H1 (cell line): Measurements from ENCODE around the gene SLC1A1. TPM values are rescaled to one million over a fixed set of nuclear protein-coding genes. Genes with fewer than 3 reads are reported as not detected.

Experiments used
- CTCF ChIA-PET: fragments of 300-600 bp; sonication (Branson Sonifier 250); formaldehyde crosslinking; loops from one replicate; lab custom pipeline; 2021; ENCODE audit not compliant: partially characterized antibody; lab: Charles Lee
- POLR2A ChIA-PET: fragments of 300-600 bp; sonication (Branson Sonifier 250); formaldehyde crosslinking; loops from one replicate; lab custom pipeline; 2021; ENCODE audit warnings: inconsistent platforms; ENCODE audit not compliant: partially characterized antibody; lab: Charles Lee
- DNase-seq, 2 experiments: peaks; one replicate each; pipeline versions ENCODE4 v3.0.0 to v3.0.0-alpha.2; 2010 to 2022; ENCODE audit warnings: low spot score in 2 of 2, low read depth in 1 of 2, mixed read lengths in 1 of 2
- FAIRE-seq: peaks from 2 replicates; lab custom pipeline; 2011; peaks lifted over from hg19 to GRCh38; lab: Jason Lieb, UNC
- H2AFZ ChIP-seq: 2 replicates; pipeline ENCODE4 v1.8.1; 2012; ENCODE audit warnings: low read length, inconsistent platforms
- H2AK5ac ChIP-seq: 2 replicates; pipeline ENCODE4 v1.6.1; 2013; ENCODE audit warnings: low read depth, low read length
- H2BK120ac ChIP-seq: replicated peaks from 2 replicates; pipeline ENCODE3; 2013; ENCODE audit warnings: low read depth, low read length, inconsistent platforms
- H2BK12ac ChIP-seq: 2 replicates; pipeline ENCODE4 v1.6.1; 2013; ENCODE audit warnings: low read depth, low read length
- H2BK15ac ChIP-seq: 2 replicates; pipeline ENCODE4 v1.6.1; 2013; ENCODE audit warnings: low read length
- H2BK20ac ChIP-seq: 2 replicates; pipeline ENCODE4 v1.6.1; 2013; ENCODE audit warnings: low read length
- H2BK5ac ChIP-seq: 2 replicates; pipeline ENCODE4 v1.6.1; 2013; ENCODE audit warnings: low read depth, low read length
- H3K14ac ChIP-seq: 2 replicates; pipeline ENCODE4 v1.6.1; 2013; ENCODE audit warnings: inconsistent platforms; ENCODE audit not compliant: insufficient read length
- H3K18ac ChIP-seq: 2 replicates; pipeline ENCODE4 v1.6.1; 2013; ENCODE audit warnings: low read length; ENCODE audit errors: extremely low read depth
- H3K23ac ChIP-seq: 2 replicates; pipeline ENCODE4 v1.6.1; 2013; ENCODE audit warnings: inconsistent platforms; ENCODE audit not compliant: insufficient read length
- H3K23me2 ChIP-seq: 2 replicates; pipeline ENCODE4 v1.6.1; 2013; ENCODE audit warnings: low read depth, low read length
- H3K27ac ChIP-seq: 2 replicates; pipeline ENCODE4 v1.6.1; 2011; ENCODE audit warnings: low read depth, low read length, inconsistent platforms
- H3K27me3 ChIP-seq, 4 experiments: replicated peaks in 1 of 4; 1 replicate in 1 of 4; 2 replicates in 3 of 4; pipeline versions ENCODE4 v1.6.1 to v1.8.1; 2011 to 2013; ENCODE audit warnings: low read length in 3 of 4, mild to moderate bottlenecking in 3 of 4, inconsistent platforms in 2 of 4, mixed read lengths in 2 of 4, moderate library complexity in 1 of 4; ENCODE audit not compliant: control insufficient read depth in 3 of 4, insufficient read depth in 3 of 4; ENCODE audit errors: extremely low read depth in 1 of 4
- H3K36me3 ChIP-seq, 4 experiments: 2 replicates each; pipeline versions ENCODE4 v1.6.1 to v1.8.1; 2011 to 2013; ENCODE audit warnings: mild to moderate bottlenecking in 4 of 4, low read length in 3 of 4, moderate library complexity in 2 of 4, control low read depth in 1 of 4, inconsistent platforms in 1 of 4; ENCODE audit not compliant: insufficient read depth in 4 of 4, control insufficient read depth in 2 of 4
- H3K4ac ChIP-seq: replicated peaks from 2 replicates; pipeline ENCODE3; 2013; ENCODE audit warnings: low read length, low read depth, mixed read lengths, inconsistent platforms; ENCODE audit not compliant: insufficient read length
- H3K4me1 ChIP-seq, 4 experiments: replicated peaks in 1 of 4; 1 replicate in 1 of 4; 2 replicates in 3 of 4; pipeline versions ENCODE4 v1.6.1 to v1.8.1; 2011 to 2013; ENCODE audit warnings: low read length in 3 of 4, inconsistent platforms in 2 of 4, mixed read lengths in 1 of 4; ENCODE audit not compliant: insufficient read depth in 4 of 4, control insufficient read depth in 3 of 4
- H3K4me2 ChIP-seq, 2 experiments: 2 replicates each; pipeline versions ENCODE4 v1.6.1 to v1.8.1; 2011 to 2013; ENCODE audit warnings: low read depth in 2 of 2, low read length in 2 of 2, control low read depth in 1 of 2, inconsistent platforms in 1 of 2, mild to moderate bottlenecking in 1 of 2; ENCODE audit not compliant: insufficient read depth in 1 of 2
- H3K4me3 ChIP-seq, 4 experiments: fragments of 200-600, 300-600 bp in 1 of 4; sonication (generic), shearing (Covaris generic), sonication (Bioruptor Twin) in 1 of 4; 2 replicates each; pipeline versions ENCODE4 v1.5.1 to v1.8.1; 2011 to 2016; ENCODE audit warnings: low read length in 4 of 4, low read depth in 3 of 4, control low read depth in 2 of 4, inconsistent platforms in 2 of 4, mild to moderate bottlenecking in 2 of 4, mixed read lengths in 1 of 4, moderate library complexity in 1 of 4; ENCODE audit not compliant: insufficient read depth in 2 of 4; ENCODE audit errors: extremely low read depth in 1 of 4
- H3K56ac ChIP-seq: replicated peaks from 2 replicates; pipeline ENCODE3; 2013; ENCODE audit warnings: low read depth, mild to moderate bottlenecking, mixed read lengths, low read length, inconsistent platforms; ENCODE audit not compliant: insufficient read length
- H3K79me1 ChIP-seq: 2 replicates; pipeline ENCODE4 v1.6.1; 2013; ENCODE audit warnings: low read depth, low read length, control low read depth
- H3K79me2 ChIP-seq, 2 experiments: 2 replicates each; pipeline versions ENCODE4 v1.6.1 to v1.8.1; 2012 to 2013; ENCODE audit warnings: low read length in 2 of 2, mild to moderate bottlenecking in 2 of 2, inconsistent platforms in 1 of 2; ENCODE audit not compliant: insufficient read depth in 2 of 2, control insufficient read depth in 1 of 2
- H3K9ac ChIP-seq, 4 experiments: replicated peaks in 1 of 4; 1 replicate in 1 of 4; 2 replicates in 3 of 4; pipeline versions ENCODE4 v1.6.1 to v1.8.1; 2011 to 2013; ENCODE audit warnings: low read depth in 3 of 4, low read length in 3 of 4, control low read depth in 2 of 4, mild to moderate bottlenecking in 2 of 4, moderate library complexity in 2 of 4, inconsistent platforms in 1 of 4; ENCODE audit errors: extremely low read depth in 1 of 4
- H3K9me3 ChIP-seq, 2 experiments: 2 replicates each; pipeline versions ENCODE4 v1.6.1 to v1.8.1; 2012 to 2013; ENCODE audit warnings: mild to moderate bottlenecking in 2 of 2, moderate library complexity in 2 of 2, control low read depth in 1 of 2, inconsistent platforms in 1 of 2, low read depth in 1 of 2, low read length in 1 of 2, mixed read lengths in 1 of 2; ENCODE audit not compliant: insufficient read depth in 2 of 2
- H4K20me1 ChIP-seq, 2 experiments: replicated peaks in 1 of 2; 2 replicates each; pipeline versions ENCODE3 to v1.8.1; 2011 to 2013; ENCODE audit warnings: inconsistent platforms in 2 of 2, low read length in 2 of 2, mild to moderate bottlenecking in 1 of 2; ENCODE audit not compliant: insufficient read depth in 2 of 2, control insufficient read depth in 1 of 2
- H4K5ac ChIP-seq: 2 replicates; pipeline ENCODE4 v1.6.1; 2013; ENCODE audit warnings: low read length, low read depth, mixed read lengths, inconsistent platforms; ENCODE audit not compliant: insufficient read length
- H4K8ac ChIP-seq: 2 replicates; pipeline ENCODE4 v1.8.0; 2013; ENCODE audit warnings: mild to moderate bottlenecking, moderate library complexity, low read length, inconsistent platforms; ENCODE audit not compliant: insufficient read depth; ENCODE audit errors: extremely low read depth
- H4K91ac ChIP-seq: replicated peaks from 2 replicates; pipeline ENCODE3; 2013; ENCODE audit warnings: low read length, mixed read lengths, inconsistent platforms; ENCODE audit not compliant: insufficient read length
- BACH1 ChIP-seq: IDR thresholded peaks from 2 replicates; pipeline ENCODE4 v1.6.1; 2012; ENCODE audit warnings: low read length, improper control_type of control experiment
- BCL11A ChIP-seq, 2 experiments: IDR thresholded peaks; one replicate each; pipeline ENCODE4 v1.6.1; 2011; ENCODE audit warnings: low read depth in 2 of 2, low read length in 2 of 2, mild to moderate bottlenecking in 2 of 2
- CBX5 ChIP-seq: fragments of 300-800, 300-1000 bp; sonication (generic); IDR thresholded peaks from 2 replicates; pipeline ENCODE4 v1.7.1; 2016; ENCODE audit warnings: antibody characterized with exemption, low read length, low read depth
- CEBPB ChIP-seq: IDR thresholded peaks from 2 replicates; pipeline ENCODE4 v1.6.1; 2012; ENCODE audit warnings: low read depth, low read length
- CTBP2 ChIP-seq: IDR thresholded peaks from 2 replicates; pipeline ENCODE4 v1.7.0; 2011; ENCODE audit warnings: borderline replicate concordance, mild to moderate bottlenecking, moderate library complexity, mixed read lengths, low read length; ENCODE audit not compliant: insufficient read depth, insufficient read length
- NANOG ChIP-seq: IDR thresholded peaks from 2 replicates; pipeline ENCODE4 v1.6.1; 2011; ENCODE audit warnings: low read length, low read depth, mild to moderate bottlenecking, inconsistent platforms; ENCODE audit not compliant: insufficient read depth, poor library complexity, severe bottlenecking
- RBBP5 ChIP-seq: IDR thresholded peaks from 2 replicates; pipeline ENCODE4 v1.7.1; 2012; ENCODE audit warnings: low read depth, mild to moderate bottlenecking, inconsistent platforms, low read length, moderate library complexity, borderline replicate concordance
- RXRA ChIP-seq: IDR thresholded peaks from 2 replicates; pipeline ENCODE4 v1.6.1; 2011; ENCODE audit warnings: low read depth, mild to moderate bottlenecking, low read length, moderate library complexity; ENCODE audit not compliant: insufficient read depth
- SP1 ChIP-seq: IDR thresholded peaks from 2 replicates; pipeline ENCODE4 v1.6.1; 2011; ENCODE audit warnings: low read depth, low read length
- SP2 ChIP-seq: IDR thresholded peaks from 2 replicates; pipeline ENCODE4 v1.6.1; 2012; ENCODE audit warnings: mild to moderate bottlenecking, low read length, inconsistent platforms
- TCF12 ChIP-seq: IDR thresholded peaks from 2 replicates; pipeline ENCODE4 v1.6.1; 2011; ENCODE audit warnings: low read depth, mild to moderate bottlenecking, low read length
- USF2 ChIP-seq: IDR thresholded peaks from 2 replicates; pipeline ENCODE4 v1.6.1; 2011; ENCODE audit warnings: low read length, improper control_type of control experiment
- WGBS, 2 experiments: shearing (Covaris generic) in 1 of 2; methylation state at CpG; one replicate each; pipeline versions ENCODE4 v1.1.6 to v1.1.7; 2013 to 2015; ENCODE audit warnings: low lambda C conversion rate in 2 of 2, mixed read lengths in 2 of 2, inconsistent platforms in 1 of 2, low coverage in 1 of 2, missing lambda C conversion rate in 1 of 2; ENCODE audit not compliant: insufficient replicate concordance in 2 of 2, insufficient coverage in 1 of 2, insufficient read length in 1 of 2; ENCODE audit errors: extremely low coverage in 1 of 2, missing lambda C conversion rate in 1 of 2; 5-methylcytosine and 5-hydroxymethylcytosine counted together
- polyA plus RNA-seq, 7 experiments: library from polyadenylated mRNA; depleted of rRNA in 3 of 7; stranded (reverse) in 5 of 7; unstranded in 2 of 7; fragments of >200 nt in 5 of 7; fragments of 200-250 nt in 2 of 7; gene quantifications; 1 replicate in 5 of 7; 2 replicates in 1 of 7; 4 replicates in 1 of 7; pipeline versions ENCODE4 v1.2.1 to v1.2.3, GENCODE V29; 2011 to 2013; ENCODE audit warnings: missing spikeins in 2 of 7, mixed read lengths in 2 of 7
- total RNA-seq: library from RNA; stranded (reverse); fragmentation: NEBNext Ultra II Directional; extraction: Animal tissue kit (Norgen Biotek cat#: 25700); gene quantifications from 2 replicates; pipeline ENCODE4 v1.2.1, GENCODE V29; 2021
- TF ChIP-seq, protein P1 (sequence below): IDR thresholded peaks from 2 replicates; pipeline ENCODE4 v1.6.1; 2011; ENCODE audit warnings: low read depth, mild to moderate bottlenecking, low read length; ENCODE audit not compliant: insufficient read depth

The SLC1A1 gene
- total and polyA plus RNA-seq, 2 of the 8 experiments (the other 6 are each of a cell fraction or from before 2014, with no cell fraction given): 4.7 to 11.7 TPM

- Histone ChIP-seq H2BK5ac (no peak overlapping the region), H4K91ac (no peak overlapping the region), H3K27me3 (no peaks in the 10 kb centered on the region), H3K36me3 (no peaks in the 10 kb centered on the region), H3K4me3 (no peak overlapping the region), H3K27ac (no peak overlapping the region), H3K56ac (no peak overlapping the region), H2BK12ac (no peak overlapping the region), H3K14ac (no peak overlapping the region), H3K4ac (no peak overlapping the region), H4K8ac (no peak overlapping the region), H3K23ac (no peak overlapping the region), H3K18ac (no peak overlapping the region), H2BK120ac (no peak overlapping the region), H3K4me2 (no peak overlapping the region), H2AK5ac (no peak overlapping the region), H3K23me2 (no peaks in the 10 kb centered on the region; the same call in 1 of the 2 replicates), H3K9me3 (no peaks in the 10 kb centered on the region), H3K4me1 (no peaks in the 10 kb centered on the region; a peak in 2 of 7 replicates), H4K5ac (no peak overlapping the region), H3K79me2 (no peaks in the 10 kb centered on the region), H2BK15ac (no peak overlapping the region), H2AFZ (no peak overlapping the region), H3K9ac (no peak overlapping the region), H2BK20ac (no peak overlapping the region), H3K79me1 (no peaks in the 10 kb centered on the region), H4K20me1 (peaks cover 0 to 2% of the 10 kb centered on the region in 2 experiments)
- DNase-seq (no peak), FAIRE-seq (no peak)
- ChIA-PET CTCF (interaction anchor here (0.9 to 1.5 kb wide), 2 partner anchors 12 to 26 kb away, joined by 4 to 10 read pairs; no protein-coding TSS in a partner anchor), POLR2A (interaction anchor here (1.4 kb wide), 1 partner anchor 12 kb away, joined by 3 read pairs; no protein-coding TSS in a partner anchor)
- WGBS, 2 experiments: 94% methylated on average over 8 of the region's 8 CpGs; no CpG with 5 or more reads in 1 of the 2 experiments
- no peak for TF ChIP-seq BACH1
- TF ChIP-seq TCF12: no peak
- TF ChIP-seq NANOG: no peak
- TF ChIP-seq SP2: no peak
- no peak for TF ChIP-seq BCL11A (IDR thresholded peaks at IDR 0.05; ENCODE audit: low read depth in 2 of 2, low read length in 2 of 2)
- no peak for TF ChIP-seq CEBPB
- TF ChIP-seq USF2: no peak
- no peak for TF ChIP-seq CTBP2
- TF ChIP-seq, protein P1, sequence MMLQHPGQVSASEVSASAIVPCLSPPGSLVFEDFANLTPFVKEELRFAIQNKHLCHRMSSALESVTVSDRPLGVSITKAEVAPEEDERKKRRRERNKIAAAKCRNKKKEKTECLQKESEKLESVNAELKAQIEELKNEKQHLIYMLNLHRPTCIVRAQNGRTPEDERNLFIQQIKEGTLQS: no peak
- TF ChIP-seq RBBP5: no peak
- no peak for TF ChIP-seq RXRA
- no peak for TF ChIP-seq CBX5
- no peak for TF ChIP-seq SP1
Measured at GRCh38 chr9:4575997-4576396, 85.7 kb downstream of the SLC1A1 start.
